GM19238 (cell line): ENCODE measurements around the gene RAB29.
"Not testable (repeated sequence)": the region's sequence is repeated elsewhere in the genome, so short reads cannot be mapped to it uniquely, and the experiment has no call there.

Experiments
- DNase-seq: peaks from one replicate; pipeline ENCODE4 v3.0.0; 2011; ENCODE audit warnings: low spot score; ENCODE audit not compliant: insufficient read length

Gene RAB29, protein sequence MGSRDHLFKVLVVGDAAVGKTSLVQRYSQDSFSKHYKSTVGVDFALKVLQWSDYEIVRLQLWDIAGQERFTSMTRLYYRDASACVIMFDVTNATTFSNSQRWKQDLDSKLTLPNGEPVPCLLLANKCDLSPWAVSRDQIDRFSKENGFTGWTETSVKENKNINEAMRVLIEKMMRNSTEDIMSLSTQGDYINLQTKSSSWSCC

DNA sequence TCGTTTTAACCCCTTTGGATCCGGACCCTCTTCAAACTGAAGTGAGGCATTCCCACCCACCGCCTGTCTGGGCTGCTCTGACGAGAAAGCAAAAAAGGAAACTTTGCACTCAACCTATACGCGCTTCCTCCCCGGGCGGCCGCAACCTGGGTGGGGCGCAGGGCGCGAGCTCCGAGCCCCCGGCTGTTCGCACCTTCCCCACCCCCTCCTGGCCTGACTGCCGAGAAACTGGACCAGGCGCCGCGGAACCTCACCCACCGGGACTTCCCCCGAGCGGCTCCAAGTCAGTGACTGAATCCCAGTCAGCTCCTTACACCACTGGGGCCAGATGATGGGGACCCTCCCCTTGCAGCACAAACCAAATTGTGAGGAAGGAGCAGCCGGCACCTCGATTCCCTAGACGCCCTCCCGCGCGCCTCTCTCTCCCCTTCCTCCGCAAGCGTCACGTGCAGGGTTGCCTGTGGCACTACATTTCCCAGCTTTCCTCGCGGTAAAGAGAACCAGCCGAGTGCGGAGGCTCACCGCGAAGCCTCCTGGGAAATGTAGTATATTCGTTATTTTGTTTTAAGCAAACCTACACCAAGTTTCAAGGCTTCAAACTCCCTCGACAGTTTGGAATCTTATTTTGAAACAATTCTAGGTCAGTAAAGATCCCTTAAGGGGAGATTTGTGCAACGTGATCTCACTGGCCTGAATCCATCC lies at the start of gene RAB29:
TSS of gene RAB29 (minus strand) at position 468 of the 702 bp plus-strand sequence. CDS start 526 bp downstream, outside the sequence.
- DNase-seq: peak; percentile 74

DNA sequence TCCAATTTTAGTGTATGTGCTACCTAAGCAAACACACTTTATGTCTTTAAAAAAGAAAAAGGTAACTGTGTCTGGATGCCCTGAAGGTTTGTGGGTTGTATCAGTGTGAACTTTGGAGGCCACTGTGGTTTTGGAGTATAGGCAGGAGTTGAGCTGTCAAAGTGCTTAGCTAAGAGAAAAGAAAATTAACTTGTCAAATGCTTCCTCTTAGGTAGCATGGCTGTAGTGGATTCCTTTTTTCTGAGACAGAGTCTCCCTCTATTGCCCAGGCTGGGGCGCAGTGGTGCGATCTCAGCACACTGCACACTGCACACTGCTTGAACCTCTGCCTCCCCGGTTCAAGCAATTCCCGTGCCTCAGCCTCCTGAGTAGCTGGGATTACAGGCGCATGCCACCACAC lies 48.9 kb upstream of the RAB29 start:
- DNase-seq: no peak

DNA sequence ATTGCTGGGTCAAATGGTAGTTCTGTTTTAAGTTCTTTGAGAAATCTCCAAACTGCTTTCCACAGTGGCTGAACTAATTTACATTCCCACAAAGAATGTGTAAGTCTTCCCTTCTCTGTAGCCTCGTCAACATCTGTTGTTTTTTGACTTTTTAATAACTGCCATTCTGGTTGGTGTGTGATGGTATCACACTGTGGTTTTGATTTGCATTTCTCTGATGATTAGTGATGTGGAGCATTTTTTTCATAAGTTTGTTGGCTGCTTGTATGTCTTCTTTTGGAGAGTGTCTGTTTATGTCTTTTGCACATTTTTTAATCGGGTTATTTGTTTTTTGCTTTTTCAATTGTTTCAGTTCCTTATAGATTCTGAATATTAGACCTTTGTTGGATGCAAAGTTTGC lies 48.0 kb upstream of the RAB29 start:
- DNase-seq: not testable (repeated sequence)

DNA sequence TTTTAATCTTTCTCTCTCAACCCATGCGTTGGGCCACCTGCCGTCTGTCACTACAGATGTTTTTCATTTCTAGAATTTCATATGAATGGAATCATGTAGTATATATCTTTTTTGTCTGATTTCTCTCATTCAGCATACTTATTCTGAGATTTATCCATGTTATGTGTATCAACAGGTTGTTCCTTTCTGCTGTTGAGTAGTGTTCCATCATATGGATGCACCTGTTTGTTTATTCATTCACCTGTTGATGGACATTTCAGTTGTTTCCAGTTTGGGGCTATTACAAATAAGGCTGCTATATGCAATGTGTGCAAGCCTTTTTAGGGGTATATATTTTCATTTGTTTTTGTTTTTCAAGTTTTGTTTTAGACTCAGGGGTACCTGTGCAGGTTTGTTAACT lies 47.1 kb upstream of the RAB29 start:
- DNase-seq: no peak

DNA sequence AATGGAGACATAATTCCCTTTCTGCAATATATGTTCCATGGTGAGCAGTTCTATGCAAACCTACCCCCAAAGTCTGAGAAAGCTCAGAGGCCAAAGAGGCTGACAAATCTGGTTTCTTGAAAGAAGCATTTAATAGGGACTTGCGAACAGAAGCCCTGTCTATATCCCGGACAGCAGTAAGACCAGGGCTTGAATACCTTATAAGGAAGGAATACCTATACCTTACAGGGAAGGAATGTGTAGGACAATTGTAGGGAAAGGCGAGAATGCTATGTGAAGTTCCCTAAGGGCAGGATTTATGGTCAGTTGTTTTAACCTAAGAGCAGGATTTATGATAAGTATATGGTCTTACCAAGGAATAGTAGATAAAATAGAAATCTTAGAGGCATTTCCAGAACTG lies 42.7 kb upstream of the RAB29 start:
- DNase-seq: no peak

DNA sequence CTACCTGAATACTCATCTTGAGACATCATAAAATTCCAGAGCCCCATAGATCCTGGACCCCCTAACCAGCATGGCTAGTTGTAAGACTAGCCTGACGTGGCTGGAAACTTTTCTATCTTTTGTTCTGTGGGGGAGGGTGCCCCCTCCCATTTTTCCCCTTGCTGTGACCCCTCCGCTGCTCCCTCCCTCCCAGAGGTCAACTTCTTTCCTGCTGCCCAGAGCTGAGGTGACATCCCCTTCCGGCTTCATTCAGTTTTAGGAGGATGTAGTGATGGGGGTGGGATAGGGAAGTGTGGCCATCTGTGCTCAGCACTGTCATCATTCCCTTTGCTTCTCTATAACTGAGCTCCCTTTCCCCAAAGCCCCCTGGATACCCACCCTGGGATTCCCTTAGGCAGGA lies 42.1 kb upstream of the RAB29 start:
- no peak for DNase-seq

DNA sequence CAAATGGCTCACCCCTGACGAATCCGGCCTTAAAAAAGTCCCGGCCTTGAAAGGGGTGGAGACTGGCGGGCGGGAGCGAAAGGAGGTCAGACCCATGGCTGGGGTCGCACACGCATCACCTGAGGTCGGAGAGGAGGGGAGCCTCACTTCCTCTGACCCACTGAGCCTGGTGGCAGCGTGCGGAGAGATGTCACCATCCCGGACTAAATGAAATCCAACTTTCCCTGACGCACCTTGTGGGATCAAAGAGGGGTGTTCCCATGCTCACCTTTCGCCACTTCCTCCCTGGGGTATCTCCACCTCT lies 38.4 kb upstream of the RAB29 start:
- no peak for DNase-seq

DNA sequence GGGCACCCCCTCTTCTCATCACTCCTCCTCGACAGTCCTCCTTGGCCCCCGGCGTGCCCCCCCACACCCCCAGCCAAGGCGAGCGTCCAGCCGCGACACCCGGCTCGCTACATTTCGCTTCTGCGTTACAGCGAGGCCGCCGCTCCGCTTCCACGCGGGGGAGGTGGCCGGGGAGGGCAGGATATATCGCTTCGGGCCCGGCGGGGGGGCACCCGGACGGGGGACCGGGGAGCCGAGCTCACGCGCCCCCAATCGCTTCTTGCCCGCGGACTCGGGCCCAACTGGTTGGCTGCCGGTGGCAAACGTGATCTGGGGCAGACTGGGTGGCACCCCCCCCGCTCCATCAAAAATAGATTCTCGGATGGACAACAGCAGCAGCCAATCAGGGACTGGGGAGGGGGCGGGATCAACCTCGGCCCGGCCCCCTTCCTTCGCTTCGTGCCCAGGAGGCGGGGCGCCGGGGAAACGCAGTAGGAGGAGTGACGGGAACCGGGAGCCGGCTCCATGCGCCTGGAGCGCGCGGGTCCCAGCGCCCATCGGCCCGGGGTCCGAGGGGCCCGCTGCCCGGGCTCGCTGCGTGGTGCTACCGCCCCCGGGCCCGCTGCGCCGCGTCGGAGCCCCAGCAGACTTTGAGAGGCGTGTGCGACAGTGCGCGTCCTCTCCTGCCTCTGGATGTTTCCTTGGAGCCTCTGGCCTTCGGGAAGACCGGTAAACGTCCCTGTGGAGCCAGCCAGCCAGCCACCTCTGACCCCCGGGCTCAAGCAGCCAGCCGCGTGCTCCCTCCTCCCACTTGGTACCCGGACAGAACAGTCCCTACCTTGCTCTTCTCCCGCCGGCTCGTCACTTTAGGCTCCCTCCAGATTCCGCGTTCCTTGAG lies 37.8 kb upstream of the RAB29 start, which contains the start of gene SLC41A1:
TSS of gene SLC41A1 (minus strand) at position 321 of the 877 bp plus-strand sequence. CDS start 2,757 bp downstream, outside the sequence.
- DNase-seq: peak; percentile 65

DNA sequence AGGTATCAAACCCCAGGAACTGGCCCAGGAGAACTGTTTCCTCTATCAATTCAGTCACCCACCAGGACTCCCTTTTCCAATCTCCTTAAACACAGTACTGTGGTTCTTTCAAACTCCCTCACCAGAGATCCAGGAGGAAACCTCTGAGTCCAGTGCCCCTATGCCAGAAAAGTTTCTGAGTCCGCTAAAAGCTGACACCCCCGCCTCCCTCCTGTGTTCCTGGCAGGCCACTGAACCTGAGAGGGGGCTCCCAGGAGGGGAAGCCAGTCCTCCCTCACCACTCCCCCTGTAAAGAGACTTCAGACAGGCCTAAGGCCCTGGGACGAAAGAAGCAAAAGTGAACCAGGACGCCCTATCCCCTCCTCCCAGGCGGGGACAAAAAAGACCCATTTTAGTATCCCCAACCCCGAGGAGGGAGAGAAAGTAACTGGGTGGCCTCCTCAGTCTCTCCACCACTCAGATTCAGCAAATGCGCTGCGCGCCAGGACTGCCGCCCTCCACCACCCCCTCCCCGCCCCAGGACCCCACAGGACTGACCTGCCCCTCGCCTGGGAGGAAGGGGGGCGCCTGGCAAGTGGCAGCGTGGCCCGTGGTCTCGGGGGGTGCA lies 37.1 kb upstream of the RAB29 start:
- no peak for DNase-seq

DNA sequence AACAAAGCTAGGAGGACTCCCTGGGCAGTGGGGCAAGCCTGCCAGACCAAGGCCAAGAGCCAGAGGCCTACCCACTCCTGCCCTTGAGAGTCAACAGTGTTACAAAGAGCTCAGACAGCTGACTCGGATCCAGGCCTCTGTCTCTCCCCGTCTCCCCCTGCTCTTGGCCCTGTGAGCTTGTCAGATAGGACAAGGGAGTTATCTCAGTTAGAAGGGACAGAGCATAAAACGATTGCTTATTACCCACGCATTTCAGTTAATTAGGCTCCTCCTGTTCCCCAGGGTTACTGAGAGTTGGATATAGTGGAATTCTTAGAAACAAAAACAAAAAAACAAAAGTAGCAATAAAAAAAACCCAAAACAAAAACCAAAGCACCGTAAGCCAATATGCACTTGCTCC lies 36.4 kb upstream of the RAB29 start:
- DNase-seq: no peak

DNA sequence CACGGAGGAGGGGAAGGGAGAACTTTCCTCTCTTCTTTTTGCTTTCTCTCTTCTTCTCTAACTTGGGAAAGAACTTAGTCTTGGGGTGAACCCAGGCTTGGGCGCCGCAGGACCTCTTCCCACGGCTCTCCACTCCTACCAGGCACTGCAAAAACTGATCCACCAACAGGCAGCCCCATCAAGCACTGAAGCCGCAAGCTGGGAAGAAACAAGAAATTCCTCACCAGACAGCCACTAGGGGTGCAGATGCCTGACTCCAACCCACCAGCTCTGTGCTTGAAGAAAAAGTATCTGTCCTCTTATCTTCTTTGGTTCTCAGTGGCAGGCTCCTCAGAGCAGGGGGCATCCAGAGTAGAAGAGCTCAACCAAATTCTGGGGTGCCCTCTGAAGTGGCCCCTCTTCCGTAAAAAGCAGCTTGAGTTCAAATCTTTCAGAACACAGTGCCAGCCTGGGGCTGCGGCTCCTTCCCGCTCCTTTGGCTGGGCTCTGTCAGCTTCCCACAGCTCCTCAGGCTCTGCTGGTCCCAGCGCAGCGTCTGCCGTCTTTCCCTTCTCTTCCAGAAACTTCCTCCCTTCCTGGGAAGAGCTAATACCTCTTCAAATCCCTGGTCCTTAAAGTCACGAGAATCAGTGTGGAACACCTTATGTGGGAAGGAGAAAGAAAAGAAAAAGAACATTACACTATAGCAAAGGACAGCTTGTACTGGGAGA lies 35.3 kb upstream of the RAB29 start:
- DNase-seq: no peak

DNA sequence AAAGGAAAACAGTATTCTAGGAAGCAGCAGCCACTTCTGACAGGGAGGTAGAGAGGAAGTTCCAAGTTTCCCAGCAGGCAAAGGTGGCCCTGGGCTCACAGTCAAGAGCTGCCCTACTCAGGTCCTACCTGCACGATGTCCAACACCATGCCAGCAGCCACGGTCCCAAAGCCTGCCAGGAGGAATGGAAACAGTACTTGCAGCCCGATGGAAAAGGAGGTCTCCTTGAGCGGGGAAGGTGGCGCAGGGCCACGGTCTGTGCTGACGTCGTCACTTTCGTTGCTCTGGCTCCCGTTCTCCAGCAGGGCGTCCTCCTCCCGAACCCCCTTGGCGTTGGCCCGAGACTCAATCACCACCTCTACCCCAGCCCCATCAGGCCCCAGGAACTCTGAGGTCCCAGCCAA lies 34.7 kb upstream of the RAB29 start:
- DNase-seq: no peak

DNA sequence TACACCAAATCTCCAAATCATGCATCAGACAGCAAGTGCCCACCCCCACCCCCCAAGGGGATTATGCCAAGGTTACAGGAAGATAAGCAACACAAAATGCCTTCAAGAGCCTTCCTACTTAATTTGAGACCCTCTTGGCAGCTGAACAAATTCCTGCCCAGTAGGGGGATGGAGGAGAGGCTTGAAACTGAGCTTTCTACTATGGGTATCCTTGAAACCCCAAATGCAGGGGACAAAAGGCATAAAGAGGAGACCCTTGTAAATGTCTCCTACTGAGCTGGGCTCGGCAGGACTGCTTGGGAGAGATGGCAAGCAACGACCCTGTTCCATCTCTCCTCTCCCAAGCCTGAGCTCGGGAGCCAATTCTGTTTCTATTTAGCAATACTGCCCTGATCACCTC lies 34.2 kb upstream of the RAB29 start:
- no peak for DNase-seq

DNA sequence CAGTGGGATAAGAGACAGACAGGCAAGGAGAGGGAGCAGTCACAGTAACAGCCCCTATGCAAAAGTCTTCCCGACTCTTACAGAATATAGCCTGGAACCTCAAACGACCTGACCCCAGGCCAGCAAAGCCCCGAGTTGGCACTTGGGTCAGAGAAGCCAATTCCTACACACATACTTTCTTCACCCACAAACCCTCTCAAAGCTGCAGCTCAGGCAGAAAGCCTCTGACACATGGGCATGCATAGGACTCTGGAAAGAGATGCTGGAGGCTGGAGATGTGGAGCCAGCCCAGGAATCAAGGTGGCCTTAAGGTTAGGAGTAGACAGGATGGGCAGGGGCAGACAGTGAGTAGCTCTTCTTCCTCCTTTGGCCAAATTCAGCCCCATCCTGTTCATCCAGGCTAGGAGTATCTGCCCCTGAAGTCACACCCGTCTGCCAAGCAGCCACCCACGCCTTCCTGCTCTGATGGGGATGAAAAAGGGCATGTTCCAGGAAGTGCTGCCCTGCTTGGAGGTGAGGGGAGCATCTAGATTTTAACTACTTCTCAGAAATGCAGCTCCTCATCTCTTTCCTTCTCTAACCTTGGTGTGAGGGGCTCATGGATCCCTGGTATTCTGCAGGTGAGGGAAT lies 29.9 kb upstream of the RAB29 start:
- DNase-seq: no peak

DNA sequence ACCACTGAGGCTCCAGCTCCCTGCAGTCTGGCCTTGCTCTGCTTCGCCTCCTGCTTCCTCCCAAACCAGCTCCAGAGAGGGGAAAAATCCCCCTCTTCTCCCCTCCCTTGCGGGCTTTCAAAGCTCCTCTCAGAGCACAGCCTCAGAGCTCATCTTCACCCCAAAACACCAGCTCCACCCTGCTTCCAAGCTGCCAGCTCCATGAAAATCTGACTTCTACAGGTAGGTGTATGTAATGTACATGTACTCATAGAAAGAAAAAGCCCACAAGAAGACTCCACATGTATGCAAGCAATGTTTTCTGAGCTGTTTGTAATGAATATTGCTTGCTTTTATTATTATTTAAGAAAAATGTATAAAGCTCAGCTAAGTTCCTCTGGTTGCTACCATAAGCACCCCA lies 29.3 kb upstream of the RAB29 start:
- DNase-seq: no peak

DNA sequence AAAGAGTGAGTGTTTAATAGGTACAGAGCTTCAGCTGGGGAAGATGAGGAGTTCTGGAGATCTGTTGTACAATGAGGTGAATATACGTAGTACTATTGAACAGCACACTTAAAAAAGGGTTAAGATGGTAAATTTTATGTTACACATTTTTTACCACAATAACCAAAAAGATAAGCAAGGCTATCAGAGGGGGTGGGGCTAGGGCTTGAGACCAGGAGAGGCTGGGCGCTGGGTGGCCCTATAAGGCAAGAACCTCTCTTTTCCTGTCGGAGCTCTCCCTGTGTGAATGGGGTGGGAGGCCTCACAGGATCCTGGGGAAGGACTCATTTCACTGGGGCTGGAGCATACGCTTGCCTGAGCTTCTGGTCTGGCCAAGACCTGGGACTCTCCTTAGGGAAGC lies 28.7 kb upstream of the RAB29 start:
- no peak for DNase-seq

DNA sequence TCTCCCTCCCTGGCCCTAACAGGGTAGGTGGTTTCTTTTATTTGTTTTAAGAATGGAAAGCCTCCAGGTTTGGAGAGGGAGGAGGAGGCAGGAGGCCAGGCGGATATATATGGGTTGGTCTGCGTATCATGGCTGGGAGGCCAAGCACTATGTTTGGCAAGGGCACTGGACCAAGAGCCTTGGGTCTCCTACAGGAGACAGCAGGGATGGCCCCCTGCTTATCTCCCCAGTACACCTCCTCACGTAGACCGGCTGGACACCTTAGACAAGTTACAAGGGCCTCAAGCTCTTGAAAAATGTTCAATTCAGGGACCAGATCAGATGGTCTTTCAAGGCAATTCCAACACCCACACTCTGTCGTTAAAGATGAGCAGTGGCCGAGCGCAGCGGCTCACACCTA lies 26.8 kb upstream of the RAB29 start:
- DNase-seq: no peak

DNA sequence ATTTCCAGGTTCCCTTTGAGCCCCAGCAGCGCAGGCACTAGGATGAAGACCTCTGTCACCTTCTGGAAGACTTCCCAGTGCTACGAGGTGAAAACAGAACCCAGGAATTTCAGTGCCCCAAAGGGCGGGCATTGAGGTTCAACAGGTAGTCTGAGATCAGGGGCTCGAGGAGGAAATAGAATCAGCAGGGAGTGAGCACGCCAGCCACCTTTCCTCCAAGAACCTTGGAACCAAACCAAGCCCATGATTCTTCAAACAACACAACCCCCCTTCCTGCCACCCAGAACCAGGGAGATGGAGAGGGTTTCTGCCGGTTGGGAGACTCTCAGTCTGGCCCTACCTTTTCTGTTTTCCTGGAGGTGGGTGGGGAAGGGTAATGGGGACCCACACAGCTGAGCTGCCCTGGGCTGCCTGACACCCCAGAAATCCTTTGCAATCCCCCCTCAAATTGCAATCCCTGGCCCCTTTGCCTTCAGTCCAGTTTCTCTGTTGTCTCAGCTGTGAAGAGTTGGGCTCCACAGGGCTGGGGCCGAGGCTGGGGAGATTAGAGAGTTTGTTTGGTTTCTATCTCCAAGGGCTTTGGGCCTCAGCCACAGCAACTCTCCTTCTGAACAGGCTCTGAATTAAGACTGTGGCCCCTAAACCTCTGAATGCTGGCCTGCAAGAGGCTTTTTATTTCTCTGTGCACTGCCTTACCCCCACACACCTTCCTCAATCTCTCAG lies 25.9 kb upstream of the RAB29 start:
- DNase-seq: no peak

DNA sequence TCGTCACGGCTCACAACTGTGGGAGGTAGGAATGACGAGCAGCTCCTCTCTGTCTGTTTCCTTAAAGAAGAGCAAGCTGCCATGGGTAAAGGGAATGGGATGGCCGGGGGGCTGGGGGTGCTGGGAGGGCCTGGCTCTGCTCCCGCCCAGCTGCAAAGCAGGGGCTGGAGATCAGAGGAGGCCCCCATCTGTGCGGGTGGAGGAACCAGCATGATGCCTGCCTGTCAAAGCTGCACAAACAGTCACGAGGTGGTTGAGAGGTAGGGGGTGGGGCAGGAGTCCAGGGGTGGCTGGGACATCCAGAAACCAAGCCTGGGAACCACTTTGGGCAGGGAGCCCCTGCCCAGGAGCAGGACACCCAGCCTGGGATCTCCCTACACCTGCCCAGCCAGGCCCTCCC lies 25.1 kb upstream of the RAB29 start:
- DNase-seq: no peak

DNA sequence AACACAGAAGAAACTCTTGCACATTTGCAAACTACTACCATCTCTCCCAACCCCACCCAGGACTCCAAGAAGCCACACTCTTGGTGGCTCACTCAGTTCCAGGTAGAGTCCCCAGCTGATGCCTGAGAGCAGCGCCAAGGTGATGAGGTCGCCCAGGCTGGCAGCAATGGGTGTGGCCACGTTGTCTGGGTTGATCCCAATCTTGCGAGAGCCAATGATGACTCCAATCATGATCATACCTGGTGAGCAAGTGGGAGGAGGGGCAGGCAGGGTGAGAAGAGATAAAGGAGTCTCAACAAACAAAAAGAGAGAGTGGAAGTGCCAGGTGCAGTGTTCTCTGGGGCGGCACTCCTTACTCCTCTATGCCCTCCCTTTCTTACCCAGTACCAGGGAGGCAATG lies 23.3 kb upstream of the RAB29 start:
- no peak for DNase-seq
